Renal cortex interstitium (tissue), 3 donors: ENCODE measurements around the gene ZNF549. TPM values are rescaled to one million over a fixed set of nuclear protein-coding genes. Genes with fewer than 3 reads are reported as not detected.

Experiments used
- polyA plus RNA-seq, 3 donors: library from polyadenylated mRNA; unstranded; fragments of 120-200 nt; gene quantifications; one replicate each; pipeline ENCODE4 v1.2.1, GENCODE V29; 2013; ENCODE audit not compliant: insufficient read length in 3 of 3

ZNF549 gene
- polyA plus RNA-seq, 3 donors: 12.5 to 16.4 (median 15.8) TPM

Other genes with a start within 250 kb of the ZNF549 start
- 1 to 10 TPM; 2.5 to 4.2 (median 2.5) TPM for gene ZNF460, start 246.9 kb upstream of the ZNF549 start, polyA plus RNA-seq
- 10 to 100 TPM in 1 of 3 donors, 1 to 10 TPM in 2; 8.0 to 10.4 (median 8.2) TPM for gene ZNF543, start 206.9 kb upstream of the ZNF549 start, polyA plus RNA-seq
- gene ZNF304, start 176.1 kb upstream of the ZNF549 start, polyA plus RNA-seq: 10 to 100 TPM; 16.2 to 17.6 (median 17.3) TPM
- 10 to 100 TPM; 16.4 to 18.2 (median 18.2) TPM for gene TRAPPC2B, start 163.8 kb upstream of the ZNF549 start, polyA plus RNA-seq
- gene ZNF547, start 163.8 kb upstream of the ZNF549 start, polyA plus RNA-seq: 1 to 10 TPM; 5.9 to 7.0 (median 6.4) TPM
- gene ZNF548, start 137.5 kb upstream of the ZNF549 start, polyA plus RNA-seq: 10 to 100 TPM; 18.5 to 35.6 (median 20.5) TPM
- gene ZNF17, start 116.2 kb upstream of the ZNF549 start, polyA plus RNA-seq: 10 to 100 TPM; 11.6 to 12.6 (median 11.9) TPM
- gene ZNF749, start 92.0 kb upstream of the ZNF549 start, polyA plus RNA-seq: 10 to 100 TPM in 2 of 3 donors, 1 to 10 TPM in 1; 9.6 to 18.0 (median 10.5) TPM
- gene VN1R1, start 70.2 kb upstream of the ZNF549 start, polyA plus RNA-seq: 1 to 10 TPM; 2.5 to 4.7 (median 3.1) TPM
- gene ZNF772, start 49.8 kb upstream of the ZNF549 start, polyA plus RNA-seq: 10 to 100 TPM; 21.3 to 23.6 (median 22.8) TPM
- 10 to 100 TPM; 20.3 to 22.7 (median 20.8) TPM for gene ZNF419, start 39.6 kb upstream of the ZNF549 start, polyA plus RNA-seq
- 10 to 100 TPM; 12.0 to 16.8 (median 15.4) TPM for gene ZNF773, start 27.4 kb upstream of the ZNF549 start, polyA plus RNA-seq
- gene ZNF550, start 32.5 kb downstream of the ZNF549 start, polyA plus RNA-seq: 10 to 100 TPM; 18.5 to 21.8 (median 20.6) TPM
- 10 to 100 TPM in 1 of 3 donors, 1 to 10 TPM in 2; 7.7 to 10.8 (median 9.1) TPM for gene ZNF416, start 51.6 kb downstream of the ZNF549 start, polyA plus RNA-seq
- 10 to 100 TPM; 19.3 to 23.8 (median 20.8) TPM for gene ZIK1, start 56.8 kb downstream of the ZNF549 start, polyA plus RNA-seq
- gene ZNF530, start 72.5 kb downstream of the ZNF549 start, polyA plus RNA-seq: 1 to 10 TPM; 4.9 to 6.3 (median 4.9) TPM
- 10 to 100 TPM; 25.4 to 29.1 (median 26.7) TPM for gene ZNF134, start 86.9 kb downstream of the ZNF549 start, polyA plus RNA-seq
- gene ZNF211, start 105.8 kb downstream of the ZNF549 start, polyA plus RNA-seq: 10 to 100 TPM; 31.6 to 42.6 (median 35.0) TPM
- gene ZSCAN4, start 141.6 kb downstream of the ZNF549 start, polyA plus RNA-seq: under 1 TPM in 2 of 3 donors, not detected in 1; 0.06 to 0.08 TPM
- gene ZNF551, start 154.6 kb downstream of the ZNF549 start, polyA plus RNA-seq: 10 to 100 TPM; 14.2 to 17.3 (median 16.4) TPM
- 10 to 100 TPM; 26.3 to 36.1 (median 27.7) TPM for gene ZNF154, start 181.8 kb downstream of the ZNF549 start, polyA plus RNA-seq
- gene ZNF671, start 200.3 kb downstream of the ZNF549 start, polyA plus RNA-seq: 10 to 100 TPM; 17.7 to 20.6 (median 20.0) TPM
- 10 to 100 TPM; 34.6 to 45.6 (median 37.8) TPM for gene ZNF776, start 219.5 kb downstream of the ZNF549 start, polyA plus RNA-seq
- gene ZNF586, start 242.3 kb downstream of the ZNF549 start, polyA plus RNA-seq: 10 to 100 TPM; 21.2 to 29.9 (median 23.7) TPM